ENCODE measurements around the gene ORMDL3.

GRCh38 chr17:39943702-39944392 is 16.4 kb upstream of the ORMDL3 start:
- no peak for TF ChIP-seq ZNF8 (CRISPR knock-in tag; IDR thresholded peaks at IDR 0.05)
- TF ChIP-seq OSR1 (CRISPR knock-in tag; IDR thresholded peaks at IDR 0.05) = no peak
- TF ChIP-seq, protein P1, sequence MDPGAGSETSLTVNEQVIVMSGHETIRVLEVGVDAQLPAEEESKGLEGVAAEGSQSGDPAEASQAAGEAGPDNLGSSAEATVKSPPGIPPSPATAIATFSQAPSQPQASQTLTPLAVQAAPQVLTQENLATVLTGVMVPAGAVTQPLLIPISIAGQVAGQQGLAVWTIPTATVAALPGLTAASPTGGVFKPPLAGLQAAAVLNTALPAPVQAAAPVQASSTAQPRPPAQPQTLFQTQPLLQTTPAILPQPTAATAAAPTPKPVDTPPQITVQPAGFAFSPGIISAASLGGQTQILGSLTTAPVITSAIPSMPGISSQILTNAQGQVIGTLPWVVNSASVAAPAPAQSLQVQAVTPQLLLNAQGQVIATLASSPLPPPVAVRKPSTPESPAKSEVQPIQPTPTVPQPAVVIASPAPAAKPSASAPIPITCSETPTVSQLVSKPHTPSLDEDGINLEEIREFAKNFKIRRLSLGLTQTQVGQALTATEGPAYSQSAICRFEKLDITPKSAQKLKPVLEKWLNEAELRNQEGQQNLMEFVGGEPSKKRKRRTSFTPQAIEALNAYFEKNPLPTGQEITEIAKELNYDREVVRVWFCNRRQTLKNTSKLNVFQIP (CRISPR knock-in tag; IDR thresholded peaks at IDR 0.05; ENCODE audit: borderline replicate concordance, low read depth) = no peak
- TF ChIP-seq ESRRG (CRISPR knock-in tag; IDR thresholded peaks at IDR 0.05) = no peak
- no peak for TF ChIP-seq ZFP3 (CRISPR knock-in tag; IDR thresholded peaks at IDR 0.05)

Measured in SK-N-SH treated with all-trans-retinoic acid at 6 μM for 48 hours (cell line).